HG03108 (cell line): Measurements from ENCODE around the gene DTX3.
"Not testable (repeated sequence)": the region's sequence is repeated elsewhere in the genome, so short reads cannot be mapped to it uniquely, and the experiment has no call there.

Experiments
- ATAC-seq: cut with Tn5 transposase; IDR thresholded peaks from one replicate; pipeline ENCODE4 v1.9.1; 2021; ENCODE audit warnings: moderate library complexity; ENCODE audit not compliant: unreplicated experiment

The DTX3 gene

GRCh38 chr12:57583008-57583831 is 21.4 kb upstream of the DTX3 start:
- peak; percentile 86 for ATAC-seq

- no peak for ATAC-seq
Measured at GRCh38 chr12:57584050-57584449, 20.6 kb upstream of the DTX3 start.

- no peak for ATAC-seq
Measured at GRCh38 chr12:57584690-57585089, 19.9 kb upstream of the DTX3 start.

GRCh38 chr12:57585156-57585555 is 19.5 kb upstream of the DTX3 start:
- no peak for ATAC-seq

- ATAC-seq, result no peak
Measured at GRCh38 chr12:57586128-57586527, 18.5 kb upstream of the DTX3 start.

GRCh38 chr12:57586832-57587429 is 17.7 kb upstream of the DTX3 start:
- ATAC-seq, result no peak

- not testable (repeated sequence) for ATAC-seq
Measured at GRCh38 chr12:57588951-57589610, 15.5 kb upstream of the DTX3 start.

- no peak for ATAC-seq
Measured at GRCh38 chr12:57590479-57590863, 14.2 kb upstream of the DTX3 start.

- peak; percentile 89 for ATAC-seq
Measured at GRCh38 chr12:57590864-57591781, 13.5 kb upstream of the DTX3 start, which contains the start of gene PIP4K2C. Gene PIP4K2C, plus strand, starts transcription at chr12:57591192. Its CDS starts 98 bp downstream, at chr12:57591290.

- ATAC-seq, result no peak
Measured at GRCh38 chr12:57591782-57592325, 12.8 kb upstream of the DTX3 start.

- no peak for ATAC-seq
Measured at GRCh38 chr12:57592551-57593165, 12.0 kb upstream of the DTX3 start.

GRCh38 chr12:57593187-57593586 is 11.4 kb upstream of the DTX3 start:
- no peak for ATAC-seq

- no peak for ATAC-seq
Measured at GRCh38 chr12:57600395-57600794, 4.2 kb upstream of the DTX3 start.

- ATAC-seq, result no peak
Measured at GRCh38 chr12:57602544-57602943, 2.1 kb upstream of the DTX3 start.

- ATAC-seq, result no peak
Measured at GRCh38 chr12:57603324-57603723, 1.3 kb upstream of the DTX3 start.

GRCh38 chr12:57603815-57604453 is 690 bp upstream of the DTX3 start:
- no peak for ATAC-seq

- ATAC-seq, result no peak
Measured at GRCh38 chr12:57604992-57605810, 577 bp downstream of the DTX3 start.

- ATAC-seq, result no peak
Measured at GRCh38 chr12:57605811-57606311, 1.2 kb downstream of the DTX3 start.

- no peak for ATAC-seq
Measured at GRCh38 chr12:57606399-57606798, 1.8 kb downstream of the DTX3 start.
